ENCODE data around the gene TIMP3.

DNA sequence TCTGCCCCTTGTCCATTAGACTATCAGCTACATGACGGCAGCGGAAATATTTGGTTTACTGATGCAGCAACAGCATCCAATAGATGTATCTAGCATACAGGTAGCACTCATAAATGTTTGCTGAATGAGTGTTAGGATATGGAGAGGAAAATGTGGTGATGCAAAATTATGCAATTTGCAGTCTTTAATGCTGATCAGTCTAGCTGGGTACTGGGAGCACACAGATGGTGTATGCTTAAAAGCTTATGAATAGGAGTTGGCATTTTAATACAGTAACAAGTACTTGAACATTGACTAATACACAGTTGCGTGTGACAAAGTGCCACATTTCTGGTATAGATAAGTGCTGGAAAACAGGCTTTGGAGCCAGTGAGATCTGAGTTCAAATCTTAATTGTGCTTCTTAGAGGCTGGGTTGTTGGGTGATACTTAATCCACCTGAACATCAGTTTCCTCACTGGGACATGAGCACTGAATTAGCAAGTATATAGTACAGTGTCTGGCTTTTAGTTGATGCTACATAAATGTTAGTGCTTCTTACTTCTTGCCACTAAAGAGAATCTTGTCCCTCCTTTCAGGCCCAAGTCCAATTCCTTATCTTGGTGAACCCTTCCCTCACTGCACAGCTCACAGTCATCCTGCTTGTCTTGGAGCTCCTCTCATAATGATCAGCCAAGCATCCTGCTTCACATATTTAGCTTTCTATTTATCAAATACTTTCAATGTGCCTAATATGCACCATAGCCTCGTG, 99.6 kb downstream of the TIMP3 start:
- no peak for TF ChIP-seq POLR2A (IDR thresholded peaks at IDR 0.05)
- TF ChIP-seq POLR2AphosphoS5 (IDR thresholded peaks at IDR 0.05): no peak
- TF ChIP-seq, protein P1, sequence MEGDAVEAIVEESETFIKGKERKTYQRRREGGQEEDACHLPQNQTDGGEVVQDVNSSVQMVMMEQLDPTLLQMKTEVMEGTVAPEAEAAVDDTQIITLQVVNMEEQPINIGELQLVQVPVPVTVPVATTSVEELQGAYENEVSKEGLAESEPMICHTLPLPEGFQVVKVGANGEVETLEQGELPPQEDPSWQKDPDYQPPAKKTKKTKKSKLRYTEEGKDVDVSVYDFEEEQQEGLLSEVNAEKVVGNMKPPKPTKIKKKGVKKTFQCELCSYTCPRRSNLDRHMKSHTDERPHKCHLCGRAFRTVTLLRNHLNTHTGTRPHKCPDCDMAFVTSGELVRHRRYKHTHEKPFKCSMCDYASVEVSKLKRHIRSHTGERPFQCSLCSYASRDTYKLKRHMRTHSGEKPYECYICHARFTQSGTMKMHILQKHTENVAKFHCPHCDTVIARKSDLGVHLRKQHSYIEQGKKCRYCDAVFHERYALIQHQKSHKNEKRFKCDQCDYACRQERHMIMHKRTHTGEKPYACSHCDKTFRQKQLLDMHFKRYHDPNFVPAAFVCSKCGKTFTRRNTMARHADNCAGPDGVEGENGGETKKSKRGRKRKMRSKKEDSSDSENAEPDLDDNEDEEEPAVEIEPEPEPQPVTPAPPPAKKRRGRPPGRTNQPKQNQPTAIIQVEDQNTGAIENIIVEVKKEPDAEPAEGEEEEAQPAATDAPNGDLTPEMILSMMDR (IDR thresholded peaks at IDR 0.05): no peak

All from gastroesophageal sphincter (tissue), 3 donors.